Left ventricle myocardium inferior (tissue), 1 donor: Measurements from ENCODE around the gene ACACA. TPM values are rescaled to one million over a fixed set of nuclear protein-coding genes. Genes with fewer than 3 reads are reported as not detected.

Source experiments
- DNase-seq: peaks from one replicate; pipeline ENCODE4 v3.0.0-alpha.2; 2020
- H3K27ac ChIP-seq: fragments of 200-600 bp; replicated peaks from 2 replicates; pipeline ENCODE4 v1.8.0; 2021
- H3K27me3 ChIP-seq: fragments of 200-600 bp; 2 replicates; pipeline ENCODE4 v1.8.0; 2021; ENCODE audit warnings: low read depth
- H3K36me3 ChIP-seq: fragments of 200-600 bp; 2 replicates; pipeline ENCODE4 v1.8.0; 2021
- H3K4me1 ChIP-seq: fragments of 200-600 bp; 2 replicates; pipeline ENCODE4 v1.8.0; 2021
- H3K4me3 ChIP-seq: fragments of 200-600 bp; 2 replicates; pipeline ENCODE4 v1.8.0; 2021; ENCODE audit warnings: mild to moderate bottlenecking, moderate library complexity
- H3K9me3 ChIP-seq: fragments of 200-600 bp; replicated peaks from 2 replicates; pipeline ENCODE4 v1.8.0; 2021
- CTCF ChIP-seq: fragments of 200-600 bp; IDR thresholded peaks from 2 replicates; pipeline ENCODE4 v1.8.0; 2021; ENCODE audit warnings: antibody characterized with exemption, mild to moderate bottlenecking, borderline replicate concordance
- intact Hi-C: fragments of 100-400 bp; cut with micrococcal nuclease; formaldehyde crosslinking; loops from one replicate; pipeline ENCODE4 v1.11.0; 2022
- total RNA-seq: library from RNA; stranded (reverse); fragmentation: NEBNext Ultra II Directional; extraction: Animal tissue kit (Norgen Biotek cat#: 25700); gene quantifications from one replicate; pipeline ENCODE4 v1.2.1, GENCODE V29; 2021
- donor health status: DM: no; HTN: yes; CAD: no; lungs with severe emphysema.

The ACACA gene
- total RNA-seq, 1 donor from 2014 or later = 16.2 TPM

- H3K4me3 ChIP-seq = no peak overlapping the region
- no peak for TF ChIP-seq CTCF
- peaks cover 9% of the 10 kb centered on the region for H3K4me1 ChIP-seq
- intact Hi-C loops = no loop called here
- peaks cover 25% of the 10 kb centered on the region for H3K36me3 ChIP-seq
- H3K27ac ChIP-seq = no peak overlapping the region
- no peaks in the 10 kb centered on the region for H3K27me3 ChIP-seq
- no peak for DNase-seq
- H3K9me3 ChIP-seq = no peaks in the 10 kb centered on the region
Measured at GRCh38 chr17:37103231-37103630, 303.4 kb downstream of the ACACA start.

GRCh38 chr17:37101306-37101705 is 305.3 kb downstream of the ACACA start:
- Histone ChIP-seq H3K4me1 (no peaks in the 10 kb centered on the region), H3K4me3 (no peak overlapping the region), H3K27ac (no peak overlapping the region), H3K36me3 (peaks cover 44% of the 10 kb centered on the region), H3K9me3 (no peaks in the 10 kb centered on the region), H3K27me3 (no peaks in the 10 kb centered on the region)
- DNase-seq = no peak
- TF ChIP-seq CTCF = no peak
- intact Hi-C loops = no loop called here

- H3K4me1 ChIP-seq = no peaks in the 10 kb centered on the region
- no peak for TF ChIP-seq CTCF
- intact Hi-C loops = no loop called here
- H3K27me3 ChIP-seq = no peaks in the 10 kb centered on the region
- DNase-seq = no peak
- no peak overlapping the region for H3K4me3 ChIP-seq
- H3K36me3 ChIP-seq = peaks cover 55% of the 10 kb centered on the region
- no peaks in the 10 kb centered on the region for H3K9me3 ChIP-seq
- no peak overlapping the region for H3K27ac ChIP-seq
Measured at GRCh38 chr17:37100231-37100630, 306.4 kb downstream of the ACACA start.

GRCh38 chr17:37098910-37099664 is 307.5 kb downstream of the ACACA start:
- TF ChIP-seq CTCF = no peak
- Histone ChIP-seq H3K27ac (no peak overlapping the region), H3K4me1 (no peaks in the 10 kb centered on the region), H3K4me3 (no peak overlapping the region), H3K27me3 (no peaks in the 10 kb centered on the region), H3K9me3 (no peaks in the 10 kb centered on the region), H3K36me3 (peaks cover 47% of the 10 kb centered on the region)
- intact Hi-C loops = no loop called here
- no peak for DNase-seq

GRCh38 chr17:37098152-37098551 is 308.5 kb downstream of the ACACA start:
- DNase-seq = no peak
- no peak overlapping the region for H3K4me3 ChIP-seq
- H3K36me3 ChIP-seq = peaks cover 52% of the 10 kb centered on the region
- H3K27ac ChIP-seq = no peak overlapping the region
- no peaks in the 10 kb centered on the region for H3K4me1 ChIP-seq
- no peak for TF ChIP-seq CTCF
- H3K9me3 ChIP-seq = no peaks in the 10 kb centered on the region
- intact Hi-C loops = no loop called here
- H3K27me3 ChIP-seq = no peaks in the 10 kb centered on the region
